Measurements from ENCODE around the gene CBLC.
A peak's percentile ranks its signal among the peaks of the same experiment; 100 is the strongest.

Gene CBLC

DNA sequence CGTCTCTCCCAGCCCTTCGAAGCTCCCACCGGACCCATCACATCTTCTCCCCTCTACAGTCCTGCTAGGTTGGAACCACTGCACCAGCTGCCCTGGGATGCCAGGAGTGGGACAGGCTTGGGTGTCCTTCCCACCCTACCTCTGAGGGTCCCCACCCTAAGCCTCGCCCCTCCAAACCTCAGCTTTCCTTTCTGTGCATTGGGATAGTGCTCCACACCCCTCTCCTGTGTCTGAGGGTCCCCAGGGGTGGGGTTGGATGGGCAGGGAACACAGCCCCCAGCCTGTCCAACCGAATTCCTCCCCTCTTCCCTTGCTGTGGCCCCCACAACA is 31.1 kb upstream of the CBLC start:
- DNase-seq (ENCODE audit: low read depth), result no peak
- no peak overlapping the region for H3K4me3 ChIP-seq (ENCODE audit: low read depth, low read length)

DNA sequence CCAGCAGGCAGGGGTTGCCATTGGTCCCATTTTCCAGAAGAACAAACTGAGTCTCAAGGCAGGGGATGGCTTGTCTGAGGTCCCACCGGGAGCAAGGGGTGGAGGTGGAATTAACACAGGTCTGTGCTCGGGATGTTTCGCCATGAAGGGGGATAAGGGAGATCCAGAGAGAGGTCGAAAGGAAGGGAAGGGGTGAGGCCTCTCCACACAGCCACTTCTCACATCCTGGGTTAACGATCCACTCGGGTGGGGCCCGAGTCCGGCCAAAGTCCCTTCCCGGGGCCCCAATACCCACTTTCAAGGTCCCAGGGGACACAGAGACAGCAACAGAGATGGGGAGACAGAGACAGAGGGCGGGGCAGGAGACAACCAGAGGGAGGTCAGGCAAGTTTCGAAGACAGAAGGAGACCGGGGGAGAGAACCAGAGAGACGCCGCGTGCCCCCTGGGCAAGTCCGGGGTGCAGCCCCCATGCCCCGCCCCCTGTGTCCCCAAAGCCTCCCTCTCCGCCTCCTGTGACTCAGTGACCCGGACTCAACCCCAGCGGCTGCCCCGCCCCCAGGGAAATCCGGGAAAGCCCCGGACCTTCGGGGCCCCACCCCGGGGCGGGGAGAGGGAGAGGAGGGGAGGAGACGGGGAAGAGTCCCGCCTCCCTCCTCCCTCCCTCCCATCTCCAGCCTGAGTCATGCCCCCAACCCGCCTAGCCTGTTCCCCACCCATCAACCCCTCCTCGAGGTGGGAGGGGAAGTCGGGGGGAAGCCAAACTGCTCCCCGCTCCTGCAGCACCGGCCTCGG is 30.5 kb upstream of the CBLC start:
- H3K4me3 ChIP-seq (ENCODE audit: low read depth, low read length), result peak overlapping the region; percentile 63
- TF ChIP-seq, protein P1, sequence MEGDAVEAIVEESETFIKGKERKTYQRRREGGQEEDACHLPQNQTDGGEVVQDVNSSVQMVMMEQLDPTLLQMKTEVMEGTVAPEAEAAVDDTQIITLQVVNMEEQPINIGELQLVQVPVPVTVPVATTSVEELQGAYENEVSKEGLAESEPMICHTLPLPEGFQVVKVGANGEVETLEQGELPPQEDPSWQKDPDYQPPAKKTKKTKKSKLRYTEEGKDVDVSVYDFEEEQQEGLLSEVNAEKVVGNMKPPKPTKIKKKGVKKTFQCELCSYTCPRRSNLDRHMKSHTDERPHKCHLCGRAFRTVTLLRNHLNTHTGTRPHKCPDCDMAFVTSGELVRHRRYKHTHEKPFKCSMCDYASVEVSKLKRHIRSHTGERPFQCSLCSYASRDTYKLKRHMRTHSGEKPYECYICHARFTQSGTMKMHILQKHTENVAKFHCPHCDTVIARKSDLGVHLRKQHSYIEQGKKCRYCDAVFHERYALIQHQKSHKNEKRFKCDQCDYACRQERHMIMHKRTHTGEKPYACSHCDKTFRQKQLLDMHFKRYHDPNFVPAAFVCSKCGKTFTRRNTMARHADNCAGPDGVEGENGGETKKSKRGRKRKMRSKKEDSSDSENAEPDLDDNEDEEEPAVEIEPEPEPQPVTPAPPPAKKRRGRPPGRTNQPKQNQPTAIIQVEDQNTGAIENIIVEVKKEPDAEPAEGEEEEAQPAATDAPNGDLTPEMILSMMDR (IDR thresholded peaks at IDR 0.05; ENCODE audit: insufficient read depth, low read depth, low read length, missing control alignments), result no peak
- DNase-seq (ENCODE audit: low read depth), result peak; percentile 85

More for the DNA sequence above, 31.1 kb upstream of the CBLC start:
- TF ChIP-seq, protein P1 (IDR thresholded peaks at IDR 0.05; ENCODE audit: insufficient read depth, low read depth, low read length, missing control alignments), result no peak

DNA sequence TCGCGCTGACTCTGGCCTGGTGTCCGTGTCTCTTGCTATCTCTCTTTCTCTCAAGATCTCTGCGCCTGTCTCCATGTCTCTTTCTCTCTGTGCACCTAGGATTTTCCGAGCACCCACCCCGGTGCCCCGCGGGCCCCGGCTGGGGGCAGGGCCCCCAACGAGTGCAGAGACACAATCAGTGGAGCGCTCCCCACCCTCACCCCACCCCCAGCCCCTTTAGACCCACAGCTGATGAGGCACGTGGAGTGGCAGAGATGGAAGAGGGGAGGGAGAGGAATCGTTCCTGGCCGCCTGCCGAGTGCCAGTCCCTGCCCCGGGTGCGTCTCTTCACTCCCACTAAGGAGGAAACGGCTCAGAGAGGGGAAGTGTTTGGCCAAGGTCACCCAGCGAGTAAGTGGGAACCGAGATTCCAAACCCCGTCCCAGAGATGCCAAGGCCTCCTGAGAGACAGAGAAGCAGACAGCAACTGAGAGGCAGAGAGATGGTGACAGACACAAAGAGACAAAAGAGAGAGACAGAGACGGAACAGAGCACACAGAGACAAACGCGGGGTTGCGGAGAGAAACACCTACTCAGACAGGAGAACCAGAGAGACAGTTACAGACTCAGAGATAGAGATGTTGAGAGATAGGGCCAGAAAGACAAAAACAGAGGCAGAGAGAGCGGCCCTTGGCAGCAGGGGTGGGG is 29.8 kb upstream of the CBLC start:
- DNase-seq (ENCODE audit: low read depth), result no peak
- TF ChIP-seq, protein P1 (IDR thresholded peaks at IDR 0.05; ENCODE audit: insufficient read depth, low read depth, low read length, missing control alignments), result no peak
- peak overlapping the region; percentile 63 for H3K4me3 ChIP-seq (ENCODE audit: low read depth, low read length)

DNA sequence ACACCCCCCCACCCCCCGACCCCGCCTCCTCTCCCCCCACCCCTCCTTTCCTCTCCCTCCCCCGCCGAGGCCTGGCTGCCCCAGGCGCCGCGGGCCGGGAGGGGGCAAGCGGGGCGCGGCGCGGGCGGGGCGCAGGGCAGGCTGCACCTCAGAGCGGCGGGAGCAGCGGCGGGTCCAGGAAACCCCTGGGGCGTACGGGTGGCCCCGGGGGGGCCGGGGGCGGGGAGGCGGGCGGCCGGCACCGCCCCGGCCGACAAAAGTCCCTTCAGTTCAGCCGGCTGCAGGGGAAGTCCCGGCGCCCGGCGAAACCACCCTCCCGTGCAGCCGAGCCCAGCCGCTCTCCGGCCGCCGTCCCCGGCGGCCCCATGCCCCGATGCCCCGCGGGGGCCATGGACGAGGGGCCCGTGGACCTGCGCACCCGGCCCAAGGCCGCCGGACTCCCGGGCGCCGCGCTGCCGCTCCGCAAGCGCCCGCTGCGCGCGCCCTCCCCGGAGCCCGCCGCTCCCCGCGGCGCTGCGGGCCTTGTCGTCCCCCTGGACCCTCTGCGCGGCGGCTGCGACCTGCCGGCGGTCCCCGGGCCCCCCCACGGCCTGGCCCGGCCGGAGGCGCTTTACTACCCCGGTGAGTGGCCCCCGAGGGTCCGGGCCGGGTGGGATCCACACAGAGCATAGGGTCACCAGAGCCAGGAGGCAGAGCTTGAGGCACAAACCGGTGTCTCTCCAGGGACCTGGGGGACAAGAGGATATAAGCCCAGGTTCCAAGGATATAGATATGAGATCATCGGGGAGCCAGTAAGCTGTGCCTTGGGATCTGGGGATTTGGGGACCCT is 29.1 kb upstream of the CBLC start, which contains the start of gene BCL3:
Gene BCL3 (plus strand): TSS at position 283 of the 829 bp plus-strand sequence. CDS start 83 bp downstream, at position 366.
- TF ChIP-seq, protein P1 (IDR thresholded peaks at IDR 0.05; ENCODE audit: insufficient read depth, low read depth, low read length, missing control alignments), result no peak
- DNase-seq (ENCODE audit: low read depth), result peak; percentile 81

DNA sequence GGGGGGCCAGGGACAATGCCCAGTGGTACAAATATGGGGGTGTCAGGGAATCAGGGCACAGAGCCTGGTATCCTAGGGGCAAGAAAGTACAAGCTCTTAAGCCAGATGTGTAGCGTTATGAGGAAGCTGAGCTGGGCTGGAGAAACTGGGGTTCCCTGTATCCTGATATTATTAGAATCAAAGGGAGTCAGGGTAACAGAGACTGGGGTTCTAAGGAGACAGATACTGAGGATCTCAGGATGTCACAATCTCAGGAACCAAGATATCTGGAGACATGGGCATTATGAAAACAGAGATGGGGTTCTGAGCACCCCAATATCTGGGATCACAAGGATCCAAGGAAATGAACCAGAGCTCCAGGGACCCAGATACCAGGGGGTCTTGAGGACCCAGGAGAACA is 28.4 kb upstream of the CBLC start:
- no peak for DNase-seq (ENCODE audit: low read depth)
- peak overlapping the region; percentile 79 for H3K4me3 ChIP-seq (ENCODE audit: low read depth, low read length)
- TF ChIP-seq, protein P1 (IDR thresholded peaks at IDR 0.05; ENCODE audit: insufficient read depth, low read depth, low read length, missing control alignments), result no peak

More for the DNA sequence above, 29.1 kb upstream of the CBLC start, which contains the start of gene BCL3:
- peak within 1 kb of the TSS; percentile 79 for H3K4me3 ChIP-seq (ENCODE audit: low read depth, low read length)

DNA sequence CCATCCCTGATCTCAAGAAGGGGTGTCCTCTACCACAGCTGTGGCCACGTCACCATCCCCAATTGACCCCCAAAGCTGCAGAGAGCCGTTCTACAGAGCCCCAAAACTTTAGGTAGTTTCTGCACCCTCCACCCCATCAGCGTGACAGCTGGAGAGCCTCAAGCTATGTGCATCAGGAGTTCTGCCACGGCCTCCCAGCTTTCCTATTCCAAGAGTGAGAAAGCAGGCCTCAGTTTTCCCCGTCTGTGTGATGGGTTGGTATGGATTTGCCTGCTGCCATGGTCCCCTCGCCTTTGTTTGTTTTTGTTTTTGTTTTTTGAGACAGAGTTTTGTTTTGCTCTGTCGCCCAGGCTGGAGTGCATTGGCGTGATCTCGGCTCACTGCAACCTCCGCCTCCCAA is 27.7 kb upstream of the CBLC start:
- peak overlapping the region; percentile 79 for H3K4me3 ChIP-seq (ENCODE audit: low read depth, low read length)
- no peak for DNase-seq (ENCODE audit: low read depth)
- TF ChIP-seq, protein P1 (IDR thresholded peaks at IDR 0.05; ENCODE audit: insufficient read depth, low read depth, low read length, missing control alignments), result no peak

Data from GM12865 (cell line).